ENCODE measurements around the gene ZNF627. TPM values are rescaled to one million over a fixed set of nuclear protein-coding genes. Genes with fewer than 3 reads are reported as not detected.
"Not testable (repeated sequence)": the region's sequence is repeated elsewhere in the genome, so short reads cannot be mapped to it uniquely, and the experiment has no call there.

The ZNF627 gene
- total RNA-seq, 1 experiment from 2014 or later: 9.0 TPM

- no peak overlapping the region for H3K4me3 ChIP-seq (ENCODE audit: low read depth, low read length)
- H3K27ac Mint-ChIP-seq (ENCODE audit: unreplicated experiment): peak overlapping the region; percentile 53
- DNase-seq: no peak
These were observed 15.7 kb downstream of the ZNF627 start for GRCh38 chr19:11612816-11613511.

DNA sequence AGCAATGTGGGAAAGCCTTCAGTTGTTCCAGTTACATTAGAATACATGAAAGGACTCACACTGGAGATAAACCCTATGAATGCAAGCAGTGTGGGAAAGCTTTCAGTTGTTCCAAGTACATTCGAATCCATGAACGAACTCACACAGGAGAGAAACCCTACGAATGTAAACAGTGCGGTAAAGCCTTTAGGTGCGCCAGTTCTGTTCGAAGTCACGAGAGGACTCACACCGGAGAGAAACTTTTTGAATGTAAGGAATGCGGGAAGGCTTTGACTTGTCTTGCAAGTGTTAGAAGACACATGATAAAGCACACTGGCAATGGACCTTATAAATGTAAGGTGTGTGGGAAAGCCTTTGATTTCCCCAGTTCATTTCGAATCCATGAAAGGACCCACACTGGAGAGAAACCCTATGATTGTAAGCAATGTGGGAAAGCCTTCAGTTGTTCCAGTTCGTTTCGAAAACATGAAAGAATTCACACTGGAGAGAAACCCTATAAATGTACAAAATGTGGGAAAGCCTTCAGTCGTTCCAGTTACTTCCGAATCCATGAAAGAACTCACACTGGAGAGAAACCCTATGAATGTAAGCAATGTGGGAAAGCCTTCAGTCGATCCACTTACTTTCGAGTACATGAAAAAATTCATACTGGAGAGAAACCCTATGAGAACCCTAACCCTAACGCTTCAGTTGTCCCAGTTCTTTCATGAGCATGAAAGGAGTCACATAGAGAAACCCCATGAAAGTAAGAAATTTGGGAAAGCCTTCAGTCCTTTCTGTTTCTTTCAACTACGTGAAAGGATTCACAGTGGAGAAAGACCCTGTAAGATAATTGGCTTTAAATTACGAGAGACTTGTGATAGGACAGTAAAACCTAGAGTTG lies 20.1 kb downstream of the ZNF627 start:
- Mint-ChIP-seq H3K9me3 (ENCODE audit: unreplicated experiment) (peaks cover 17% of the 10 kb centered on the region), H3K36me3 (ENCODE audit: insufficient read depth, unreplicated experiment) (peaks cover 70% of the 10 kb centered on the region), H3K4me1 (ENCODE audit: low read depth, unreplicated experiment) (no peaks in the 10 kb centered on the region), H3K4me3 (ENCODE audit: unreplicated experiment) (no peak overlapping the region), H3K27ac (ENCODE audit: unreplicated experiment) (no peak overlapping the region), H3K27me3 (ENCODE audit: insufficient read depth, unreplicated experiment) (no peaks in the 10 kb centered on the region)
- ChIA-PET POLR2A (no interaction called here), CTCF (no interaction called here)
- Histone ChIP-seq H3K9me3 (peaks cover 14% of the 10 kb centered on the region; the same call in 1 of the 2 replicates), H3K4me1 (no peaks in the 10 kb centered on the region), H3K4me3 (ENCODE audit: low read depth, low read length) (no peak overlapping the region), H3K27me3 (replicated peaks; ENCODE audit: control insufficient read depth, insufficient read depth, low read length) (no peaks in the 10 kb centered on the region), H3K36me3 (ENCODE audit: control insufficient read depth, insufficient read depth, low read length) (peaks cover 16% of the 10 kb centered on the region)
- no peak for TF ChIP-seq CTCF (IDR thresholded peaks at IDR 0.05; ENCODE audit: insufficient read depth in 1 of 2, low read depth in 1 of 2, low read length in 1 of 2, severe bottlenecking in 1 of 2, unreplicated experiment in 1 of 2)
- intact Hi-C loops (cut with micrococcal nuclease; ENCODE audit: unreplicated experiment): no loop called here
- no peak for DNase-seq
- no TSS peak for BruUV-seq (replicated peaks)

More at GRCh38 chr19:11612816-11613511, 15.7 kb downstream of the ZNF627 start:
- H3K36me3 ChIP-seq (ENCODE audit: control insufficient read depth, insufficient read depth, low read length): peaks cover 9% of the 10 kb centered on the region
- TF ChIP-seq CTCF (IDR thresholded peaks at IDR 0.05; ENCODE audit: insufficient read depth in 1 of 2, low read depth in 1 of 2, low read length in 1 of 2, severe bottlenecking in 1 of 2, unreplicated experiment in 1 of 2): no peak
- POLR2A ChIA-PET: no interaction called here
- peaks cover 14% of the 10 kb centered on the region; the same call in 1 of the 2 replicates for H3K9me3 ChIP-seq
- no peaks in the 10 kb centered on the region for H3K4me1 ChIP-seq
- H3K9me3 Mint-ChIP-seq (ENCODE audit: unreplicated experiment): peaks cover 2% of the 10 kb centered on the region
- intact Hi-C loops (cut with micrococcal nuclease; ENCODE audit: unreplicated experiment): no loop called here
- peaks cover 53% of the 10 kb centered on the region for H3K36me3 Mint-ChIP-seq (ENCODE audit: insufficient read depth, unreplicated experiment)
- H3K4me1 Mint-ChIP-seq (ENCODE audit: low read depth, unreplicated experiment): no peaks in the 10 kb centered on the region
- no peaks in the 10 kb centered on the region for H3K27me3 ChIP-seq (replicated peaks; ENCODE audit: control insufficient read depth, insufficient read depth, low read length)
- no peaks in the 10 kb centered on the region for H3K27me3 Mint-ChIP-seq (ENCODE audit: insufficient read depth, unreplicated experiment)
- BruUV-seq (replicated peaks): no TSS peak
- CTCF ChIA-PET: no interaction called here
- H3K4me3 Mint-ChIP-seq (ENCODE audit: unreplicated experiment): no peak overlapping the region

DNA sequence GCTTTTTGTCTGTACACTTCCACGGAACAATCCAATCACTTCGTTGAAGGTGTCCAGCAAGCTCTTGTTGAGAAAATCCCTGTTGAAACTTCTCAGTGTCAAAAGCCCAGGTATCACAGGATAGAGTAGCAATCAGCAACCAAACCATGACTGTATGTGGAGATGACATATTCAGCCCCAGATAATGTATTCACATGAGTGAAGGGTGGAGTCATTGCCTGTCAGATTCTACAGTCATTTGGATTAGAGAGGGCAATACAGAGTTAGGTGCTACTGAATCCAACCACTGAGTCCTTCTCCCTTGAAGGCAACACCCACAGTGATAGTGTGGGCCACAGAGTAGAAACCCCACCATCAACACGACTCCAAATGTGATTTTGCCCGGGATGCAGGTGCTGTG lies 23.3 kb downstream of the ZNF627 start:
- intact Hi-C loops (cut with micrococcal nuclease; ENCODE audit: unreplicated experiment): no loop called here
- peaks cover 17% of the 10 kb centered on the region for H3K9me3 Mint-ChIP-seq (ENCODE audit: unreplicated experiment)
- H3K36me3 Mint-ChIP-seq (ENCODE audit: insufficient read depth, unreplicated experiment): peaks cover 50% of the 10 kb centered on the region
- POLR2A ChIA-PET: no interaction called here
- H3K4me3 Mint-ChIP-seq (ENCODE audit: unreplicated experiment): no peak overlapping the region
- Histone ChIP-seq H3K9me3 (peaks cover 14% of the 10 kb centered on the region; the same call in 1 of the 2 replicates), H3K4me1 (peaks cover 8% of the 10 kb centered on the region), H3K4me3 (ENCODE audit: low read depth, low read length) (no peak overlapping the region), H3K36me3 (ENCODE audit: control insufficient read depth, insufficient read depth, low read length) (peaks cover 16% of the 10 kb centered on the region), H3K27me3 (replicated peaks; ENCODE audit: control insufficient read depth, insufficient read depth, low read length) (no peaks in the 10 kb centered on the region)
- TF ChIP-seq CTCF (IDR thresholded peaks at IDR 0.05; ENCODE audit: insufficient read depth in 1 of 2, low read depth in 1 of 2, low read length in 1 of 2, severe bottlenecking in 1 of 2, unreplicated experiment in 1 of 2): no peak
- H3K27me3 Mint-ChIP-seq (ENCODE audit: insufficient read depth, unreplicated experiment): no peaks in the 10 kb centered on the region
- H3K4me1 Mint-ChIP-seq (ENCODE audit: low read depth, unreplicated experiment): no peaks in the 10 kb centered on the region
- no peak overlapping the region for H3K27ac Mint-ChIP-seq (ENCODE audit: unreplicated experiment)
- BruUV-seq (replicated peaks): no TSS peak
- CTCF ChIA-PET: no interaction called here
- no peak for DNase-seq

- H3K36me3 ChIP-seq (ENCODE audit: control insufficient read depth, insufficient read depth, low read length); H3K4me1 Mint-ChIP-seq (ENCODE audit: low read depth, unreplicated experiment); intact Hi-C loops (cut with micrococcal nuclease; ENCODE audit: unreplicated experiment); H3K4me1 ChIP-seq; POLR2A ChIA-PET; H3K4me3 ChIP-seq (ENCODE audit: low read depth, low read length); H3K27me3 Mint-ChIP-seq (ENCODE audit: insufficient read depth, unreplicated experiment); H3K27me3 ChIP-seq (replicated peaks; ENCODE audit: control insufficient read depth, insufficient read depth, low read length); H3K9me3 ChIP-seq; H3K4me3 Mint-ChIP-seq (ENCODE audit: unreplicated experiment); DNase-seq; BruUV-seq (replicated peaks): not testable (repeated sequence)
- Mint-ChIP-seq H3K27ac (ENCODE audit: unreplicated experiment) (peak overlapping the region; percentile 25), H3K9me3 (ENCODE audit: unreplicated experiment) (peaks cover 17% of the 10 kb centered on the region), H3K36me3 (ENCODE audit: insufficient read depth, unreplicated experiment) (peaks cover 32% of the 10 kb centered on the region)
- CTCF ChIA-PET: interaction anchor here (0.6 to 0.9 kb wide), 2 partner anchors 241 to 365 kb away, joined by 3 read pairs; no protein-coding TSS in a partner anchor
These were observed 25.1 kb downstream of the ZNF627 start for GRCh38 chr19:11622401-11622800.
